ENCODE data around the gene VGF.
"Not testable (repeated sequence)": the region's sequence is repeated elsewhere in the genome, so short reads cannot be mapped to it uniquely, and the experiment has no call there.

Gene VGF

GRCh38 chr7:101165075-101165957, at the start of gene VGF:
TSS of gene VGF (minus strand) at chr7:101165569. CDS start at chr7:101164843, 726 bp downstream.
- in situ Hi-C loops (cut with HindIII; ENCODE audit: low sequenced_read_pairs), result no loop called here

GRCh38 chr7:101212014-101212413, 46.6 kb upstream of the VGF start:
- in situ Hi-C loops (cut with HindIII; ENCODE audit: low sequenced_read_pairs), result no loop called here

GRCh38 chr7:101211501-101211900, 46.1 kb upstream of the VGF start:
- in situ Hi-C loops (cut with HindIII; ENCODE audit: low sequenced_read_pairs), result no loop called here

- in situ Hi-C loops (cut with HindIII; ENCODE audit: low sequenced_read_pairs), result no loop called here
Observed at GRCh38 chr7:101210143-101210542, 44.8 kb upstream of the VGF start.

- in situ Hi-C loops (cut with HindIII; ENCODE audit: low sequenced_read_pairs), result no loop called here
Observed at GRCh38 chr7:101208794-101209193, 43.4 kb upstream of the VGF start.

GRCh38 chr7:101207459-101207858, 42.1 kb upstream of the VGF start:
- in situ Hi-C loops (cut with HindIII; ENCODE audit: low sequenced_read_pairs), result no loop called here

- in situ Hi-C loops (cut with HindIII; ENCODE audit: low sequenced_read_pairs), result no loop called here
Observed at GRCh38 chr7:101206665-101207042, 41.3 kb upstream of the VGF start.

- in situ Hi-C loops (cut with HindIII; ENCODE audit: low sequenced_read_pairs), result no loop called here
Observed at GRCh38 chr7:101205901-101206664, 40.7 kb upstream of the VGF start.

- in situ Hi-C loops (cut with HindIII; ENCODE audit: low sequenced_read_pairs), result not testable (repeated sequence)
Observed at GRCh38 chr7:101203740-101204738, 38.7 kb upstream of the VGF start.

- in situ Hi-C loops (cut with HindIII; ENCODE audit: low sequenced_read_pairs), result no loop called here
Observed at GRCh38 chr7:101202603-101202918, 37.2 kb upstream of the VGF start.

- in situ Hi-C loops (cut with HindIII; ENCODE audit: low sequenced_read_pairs), result no loop called here
Observed at GRCh38 chr7:101201695-101202602, 36.6 kb upstream of the VGF start.

- in situ Hi-C loops (cut with HindIII; ENCODE audit: low sequenced_read_pairs), result no loop called here
Observed at GRCh38 chr7:101200862-101201599, 35.7 kb upstream of the VGF start, which contains the start of gene MOGAT3. TSS of gene MOGAT3 (minus strand) at chr7:101201036. CDS start at chr7:101200854, 182 bp downstream.

GRCh38 chr7:101200504-101200861, 35.1 kb upstream of the VGF start:
- in situ Hi-C loops (cut with HindIII; ENCODE audit: low sequenced_read_pairs), result no loop called here

GRCh38 chr7:101199522-101199921, 34.2 kb upstream of the VGF start:
- in situ Hi-C loops (cut with HindIII; ENCODE audit: low sequenced_read_pairs), result not testable (repeated sequence)

- in situ Hi-C loops (cut with HindIII; ENCODE audit: low sequenced_read_pairs), result no loop called here
Observed at GRCh38 chr7:101198476-101198875, 33.1 kb upstream of the VGF start.

- in situ Hi-C loops (cut with HindIII; ENCODE audit: low sequenced_read_pairs), result no loop called here
Observed at GRCh38 chr7:101197991-101198390, 32.6 kb upstream of the VGF start.

GRCh38 chr7:101195884-101196283, 30.5 kb upstream of the VGF start:
- in situ Hi-C loops (cut with HindIII; ENCODE audit: low sequenced_read_pairs), result no loop called here

- in situ Hi-C loops (cut with HindIII; ENCODE audit: low sequenced_read_pairs), result no loop called here
Observed at GRCh38 chr7:101189109-101189508, 23.7 kb upstream of the VGF start.

- in situ Hi-C loops (cut with HindIII; ENCODE audit: low sequenced_read_pairs), result no loop called here
Observed at GRCh38 chr7:101186844-101187428, 21.6 kb upstream of the VGF start.
